Panc1 (cell line): Measurements from ENCODE around the gene RASA3. TPM values are rescaled to one million over a fixed set of nuclear protein-coding genes. Genes with fewer than 3 reads are reported as not detected.

Experiments
- ATAC-seq: fragments of 200-7000 bp; cut with Tn5 transposase; 2 replicates; pipeline ENCODE4 v1.9.1; 2020; ENCODE audit warnings: mild to moderate bottlenecking, moderate library complexity
- BruUV-seq: library from RNA; stranded (reverse); fragments of 400-500 nt; replicated peaks from 2 replicates; lab custom pipeline; 2021; lab: Mats Ljungman, UMichigan
- CTCF ChIA-PET: fragments of 300-600 bp; sonication (Branson Sonifier 250); formaldehyde crosslinking; loops from one replicate; lab custom pipeline; 2022; ENCODE audit warnings: antibody characterized with exemption; lab: Charles Lee
- POLR2A ChIA-PET: fragments of 300-600 bp; sonication (Branson Sonifier 250); formaldehyde crosslinking; loops from one replicate; lab custom pipeline; 2022; ENCODE audit warnings: antibody characterized with exemption; lab: Charles Lee
- DNase-seq: peaks from one replicate; pipeline ENCODE4 v3.0.0-alpha.2; 2010; ENCODE audit warnings: low read depth, low spot score
- H3K27ac ChIP-seq: 2 replicates; pipeline ENCODE4 v1.5.1; 2011; ENCODE audit warnings: mild to moderate bottlenecking, low read length, inconsistent platforms
- H3K27me3 ChIP-seq: fragments of 200-500 bp; sonication (Bioruptor generic); 2 replicates; pipeline ENCODE4 v1.6.0; 2014; ENCODE audit warnings: low read length, inconsistent platforms; ENCODE audit not compliant: control insufficient read depth, insufficient read depth
- H3K36me3 ChIP-seq: fragments of 200-500 bp; sonication (Bioruptor generic); 2 replicates; pipeline ENCODE4 v1.5.1; 2014; ENCODE audit warnings: inconsistent platforms, mild to moderate bottlenecking, low read length, moderate library complexity; ENCODE audit not compliant: control insufficient read depth, insufficient read depth
- H3K4me1 ChIP-seq: 2 replicates; pipeline ENCODE4 v1.5.1; 2011; ENCODE audit warnings: inconsistent platforms, mild to moderate bottlenecking, low read length, moderate library complexity; ENCODE audit not compliant: control insufficient read depth, insufficient read depth
- H3K4me3 ChIP-seq, 2 experiments: 2 replicates each; pipeline ENCODE4 v1.5.1; 2011 to 2012; ENCODE audit warnings: low read depth in 2 of 2, low read length in 2 of 2, mild to moderate bottlenecking in 2 of 2, inconsistent platforms in 1 of 2, moderate library complexity in 1 of 2
- H3K9me3 ChIP-seq: fragments of 200-500 bp; sonication (Bioruptor generic); 2 replicates; pipeline ENCODE4 v1.5.1; 2014; ENCODE audit warnings: low read depth, mild to moderate bottlenecking, inconsistent platforms, low read length, moderate library complexity; ENCODE audit not compliant: control insufficient read depth, insufficient read depth
- POLR2AphosphoS5 ChIP-seq: IDR thresholded peaks from 2 replicates; pipeline ENCODE4 v1.6.1; 2012; ENCODE audit warnings: mild to moderate bottlenecking, low read depth, low read length, moderate library complexity
- SIN3A ChIP-seq: IDR thresholded peaks from 2 replicates; pipeline ENCODE4 v1.6.1; 2012; ENCODE audit warnings: low read depth, mild to moderate bottlenecking, low read length, moderate library complexity, borderline replicate concordance; ENCODE audit not compliant: insufficient read depth
- TCF7L2 ChIP-seq: IDR thresholded peaks from 2 replicates; pipeline ENCODE4 v1.6.1; 2011; ENCODE audit warnings: mild to moderate bottlenecking, low read depth, low read length, inconsistent platforms
- in situ Hi-C: cut with HindIII; loops from 2 replicates; pipeline ENCODE4 v1.10.0; 2016; ENCODE audit warnings: low sequenced_read_pairs, low pct_unique_long_range_greater_than_20kb
- intact Hi-C: fragments of 100-400 bp; cut with micrococcal nuclease; formaldehyde crosslinking; loops from one replicate; pipeline ENCODE4 v1.10.0; 2022; ENCODE audit not compliant: unreplicated experiment
- total RNA-seq: library from RNA; stranded (reverse); gene quantifications from one replicate; pipeline ENCODE4 v1.2.1, GENCODE V29; 2021; ENCODE audit not compliant: unreplicated experiment
- TF ChIP-seq, protein P1 (sequence below), 2 experiments: IDR thresholded peaks; 2 replicates each; pipeline ENCODE4 v1.6.1; 2011 to 2012; ENCODE audit warnings: low read depth in 2 of 2, control low read depth in 1 of 2, low read length in 1 of 2, mild to moderate bottlenecking in 1 of 2, moderate library complexity in 1 of 2; ENCODE audit not compliant: insufficient read depth in 1 of 2
- TF ChIP-seq, protein P2 (sequence below): fragments of 450-650 bp; IDR thresholded peaks from 2 replicates; pipeline ENCODE4 v1.5.1; 2017; ENCODE audit warnings: mild to moderate bottlenecking

RASA3 gene
- total RNA-seq, 1 experiment from 2014 or later: 33.7 TPM

DNA sequence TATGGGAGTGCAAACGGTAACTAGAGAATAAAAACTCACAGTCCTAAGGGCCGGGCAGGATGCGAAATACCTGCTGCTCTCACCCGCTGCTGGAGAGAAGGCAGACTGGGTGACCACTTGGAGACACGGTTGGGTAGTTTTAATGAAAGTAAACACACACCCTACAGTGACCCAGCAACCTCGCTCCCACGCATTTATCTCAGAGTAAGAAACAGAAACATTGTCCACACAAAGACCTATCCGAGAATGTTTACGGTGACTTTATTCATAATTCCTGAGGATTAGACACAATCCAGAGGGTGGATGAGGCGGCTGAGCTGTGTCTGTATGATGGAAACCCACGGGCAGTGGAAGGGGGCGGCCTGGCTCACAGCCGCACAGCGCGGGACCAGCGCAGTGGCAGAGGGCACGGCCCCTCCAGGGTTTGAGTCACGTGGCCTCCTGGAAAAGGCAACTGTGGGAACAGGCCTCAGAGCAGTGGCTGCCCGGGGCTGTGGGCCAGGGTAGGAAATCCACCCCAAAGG lies 85.0 kb downstream of the RASA3 start:
- ChIA-PET CTCF (no interaction called here), POLR2A (no interaction called here)
- Histone ChIP-seq H3K4me1 (peaks cover 42% of the 10 kb centered on the region), H3K4me3 (peak overlapping the region in 1 of 2 experiments; percentile 21; a peak in 3 of 4 replicates), H3K36me3 (no peaks in the 10 kb centered on the region), H3K9me3 (no peaks in the 10 kb centered on the region), H3K27me3 (no peaks in the 10 kb centered on the region), H3K27ac (peak overlapping the region; percentile 90)
- DNase-seq: no peak
- TF ChIP-seq TCF7L2 (no peak), POLR2AphosphoS5 (peak; percentile 55; the same call in 1 of the 2 replicates), SIN3A (no peak)
- TF ChIP-seq, protein P1, sequence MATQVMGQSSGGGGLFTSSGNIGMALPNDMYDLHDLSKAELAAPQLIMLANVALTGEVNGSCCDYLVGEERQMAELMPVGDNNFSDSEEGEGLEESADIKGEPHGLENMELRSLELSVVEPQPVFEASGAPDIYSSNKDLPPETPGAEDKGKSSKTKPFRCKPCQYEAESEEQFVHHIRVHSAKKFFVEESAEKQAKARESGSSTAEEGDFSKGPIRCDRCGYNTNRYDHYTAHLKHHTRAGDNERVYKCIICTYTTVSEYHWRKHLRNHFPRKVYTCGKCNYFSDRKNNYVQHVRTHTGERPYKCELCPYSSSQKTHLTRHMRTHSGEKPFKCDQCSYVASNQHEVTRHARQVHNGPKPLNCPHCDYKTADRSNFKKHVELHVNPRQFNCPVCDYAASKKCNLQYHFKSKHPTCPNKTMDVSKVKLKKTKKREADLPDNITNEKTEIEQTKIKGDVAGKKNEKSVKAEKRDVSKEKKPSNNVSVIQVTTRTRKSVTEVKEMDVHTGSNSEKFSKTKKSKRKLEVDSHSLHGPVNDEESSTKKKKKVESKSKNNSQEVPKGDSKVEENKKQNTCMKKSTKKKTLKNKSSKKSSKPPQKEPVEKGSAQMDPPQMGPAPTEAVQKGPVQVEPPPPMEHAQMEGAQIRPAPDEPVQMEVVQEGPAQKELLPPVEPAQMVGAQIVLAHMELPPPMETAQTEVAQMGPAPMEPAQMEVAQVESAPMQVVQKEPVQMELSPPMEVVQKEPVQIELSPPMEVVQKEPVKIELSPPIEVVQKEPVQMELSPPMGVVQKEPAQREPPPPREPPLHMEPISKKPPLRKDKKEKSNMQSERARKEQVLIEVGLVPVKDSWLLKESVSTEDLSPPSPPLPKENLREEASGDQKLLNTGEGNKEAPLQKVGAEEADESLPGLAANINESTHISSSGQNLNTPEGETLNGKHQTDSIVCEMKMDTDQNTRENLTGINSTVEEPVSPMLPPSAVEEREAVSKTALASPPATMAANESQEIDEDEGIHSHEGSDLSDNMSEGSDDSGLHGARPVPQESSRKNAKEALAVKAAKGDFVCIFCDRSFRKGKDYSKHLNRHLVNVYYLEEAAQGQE (IDR thresholded peaks at IDR 0.05; ENCODE audit: insufficient read depth in 1 of 2, low read depth in 2 of 2, low read length in 1 of 2): no peak
- TF ChIP-seq, protein P2, sequence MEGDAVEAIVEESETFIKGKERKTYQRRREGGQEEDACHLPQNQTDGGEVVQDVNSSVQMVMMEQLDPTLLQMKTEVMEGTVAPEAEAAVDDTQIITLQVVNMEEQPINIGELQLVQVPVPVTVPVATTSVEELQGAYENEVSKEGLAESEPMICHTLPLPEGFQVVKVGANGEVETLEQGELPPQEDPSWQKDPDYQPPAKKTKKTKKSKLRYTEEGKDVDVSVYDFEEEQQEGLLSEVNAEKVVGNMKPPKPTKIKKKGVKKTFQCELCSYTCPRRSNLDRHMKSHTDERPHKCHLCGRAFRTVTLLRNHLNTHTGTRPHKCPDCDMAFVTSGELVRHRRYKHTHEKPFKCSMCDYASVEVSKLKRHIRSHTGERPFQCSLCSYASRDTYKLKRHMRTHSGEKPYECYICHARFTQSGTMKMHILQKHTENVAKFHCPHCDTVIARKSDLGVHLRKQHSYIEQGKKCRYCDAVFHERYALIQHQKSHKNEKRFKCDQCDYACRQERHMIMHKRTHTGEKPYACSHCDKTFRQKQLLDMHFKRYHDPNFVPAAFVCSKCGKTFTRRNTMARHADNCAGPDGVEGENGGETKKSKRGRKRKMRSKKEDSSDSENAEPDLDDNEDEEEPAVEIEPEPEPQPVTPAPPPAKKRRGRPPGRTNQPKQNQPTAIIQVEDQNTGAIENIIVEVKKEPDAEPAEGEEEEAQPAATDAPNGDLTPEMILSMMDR: no peak
- intact Hi-C loops (loop anchor here (10.0 kb wide), 1 partner anchor 47 kb away; no protein-coding TSS in a partner anchor), in situ Hi-C loops (no loop called here)
- BruUV-seq: no TSS peak
- ATAC-seq: peak; percentile 74

DNA sequence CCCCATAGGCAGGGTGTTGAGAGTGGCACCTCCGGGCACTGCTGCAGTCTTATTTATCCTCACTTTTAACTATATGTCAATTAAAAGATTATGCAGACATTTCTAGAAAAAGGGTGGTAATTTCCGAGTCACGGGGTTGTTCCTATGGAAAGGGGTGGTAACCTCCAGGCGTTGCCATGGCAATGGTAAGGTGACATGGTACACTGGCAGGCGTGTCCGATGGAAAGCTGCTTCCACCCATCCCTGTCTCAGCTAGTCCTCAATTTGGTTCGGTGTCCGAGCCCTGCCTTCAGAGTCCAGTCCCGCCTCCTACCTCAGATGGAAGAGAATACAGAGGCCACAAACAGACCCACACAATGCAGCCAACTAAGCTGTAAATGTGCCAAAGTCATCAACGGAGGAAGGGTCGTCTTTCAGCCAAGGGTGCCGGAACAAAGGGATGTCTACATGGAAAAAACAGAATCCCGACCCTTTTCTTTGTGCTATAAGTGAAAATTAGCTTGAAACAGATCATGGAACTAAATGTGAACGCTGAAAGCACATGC lies 85.9 kb downstream of the RASA3 start:
- no TSS peak for BruUV-seq
- peak overlapping the region in 1 of 2 experiments; percentile 21; a peak in 2 of 4 replicates for H3K4me3 ChIP-seq
- H3K9me3 ChIP-seq: no peaks in the 10 kb centered on the region
- in situ Hi-C loops (no loop called here), intact Hi-C loops (loop anchor here (10.0 kb wide), 1 partner anchor 48 kb away; no protein-coding TSS in a partner anchor)
- ChIA-PET CTCF (no interaction called here), POLR2A (interaction anchor here (1.1 kb wide), 1 partner anchor 18 kb away, joined by 3 read pairs; no protein-coding TSS in a partner anchor)
- peak overlapping the region; percentile 90 for H3K27ac ChIP-seq
- no peaks in the 10 kb centered on the region for H3K36me3 ChIP-seq
- ATAC-seq (peak; percentile 24), DNase-seq (no peak)
- H3K27me3 ChIP-seq: no peaks in the 10 kb centered on the region
- peaks cover 42% of the 10 kb centered on the region for H3K4me1 ChIP-seq
- TF ChIP-seq TCF7L2 (no peak), POLR2AphosphoS5 (no peak), SIN3A (no peak)
- TF ChIP-seq, protein P2: no peak
- TF ChIP-seq, protein P1 (IDR thresholded peaks at IDR 0.05; ENCODE audit: insufficient read depth in 1 of 2, low read depth in 2 of 2, low read length in 1 of 2): no peak
